NCI-H1694 (cell line): ENCODE measurements around the gene LINGO3.

Experiments used
- DNase-seq: peaks from one replicate; lab custom pipeline; 2025; lab: John Stamatoyannopoulos, UW

Gene LINGO3

GRCh38 chr19:2261438-2262172 is 46.3 kb downstream of the LINGO3 start:
- DNase-seq: peak; percentile 7

GRCh38 chr19:2260341-2260805 is 47.6 kb downstream of the LINGO3 start:
- DNase-seq: no peak

GRCh38 chr19:2259336-2259735 is 48.6 kb downstream of the LINGO3 start:
- no peak for DNase-seq
